ENCODE results near the gene KCNF1. TPM values are rescaled to one million over a fixed set of nuclear protein-coding genes. Genes with fewer than 3 reads are reported as not detected.

Gene KCNF1
- total RNA-seq, 4 donors from 2014 or later: not detected

DNA sequence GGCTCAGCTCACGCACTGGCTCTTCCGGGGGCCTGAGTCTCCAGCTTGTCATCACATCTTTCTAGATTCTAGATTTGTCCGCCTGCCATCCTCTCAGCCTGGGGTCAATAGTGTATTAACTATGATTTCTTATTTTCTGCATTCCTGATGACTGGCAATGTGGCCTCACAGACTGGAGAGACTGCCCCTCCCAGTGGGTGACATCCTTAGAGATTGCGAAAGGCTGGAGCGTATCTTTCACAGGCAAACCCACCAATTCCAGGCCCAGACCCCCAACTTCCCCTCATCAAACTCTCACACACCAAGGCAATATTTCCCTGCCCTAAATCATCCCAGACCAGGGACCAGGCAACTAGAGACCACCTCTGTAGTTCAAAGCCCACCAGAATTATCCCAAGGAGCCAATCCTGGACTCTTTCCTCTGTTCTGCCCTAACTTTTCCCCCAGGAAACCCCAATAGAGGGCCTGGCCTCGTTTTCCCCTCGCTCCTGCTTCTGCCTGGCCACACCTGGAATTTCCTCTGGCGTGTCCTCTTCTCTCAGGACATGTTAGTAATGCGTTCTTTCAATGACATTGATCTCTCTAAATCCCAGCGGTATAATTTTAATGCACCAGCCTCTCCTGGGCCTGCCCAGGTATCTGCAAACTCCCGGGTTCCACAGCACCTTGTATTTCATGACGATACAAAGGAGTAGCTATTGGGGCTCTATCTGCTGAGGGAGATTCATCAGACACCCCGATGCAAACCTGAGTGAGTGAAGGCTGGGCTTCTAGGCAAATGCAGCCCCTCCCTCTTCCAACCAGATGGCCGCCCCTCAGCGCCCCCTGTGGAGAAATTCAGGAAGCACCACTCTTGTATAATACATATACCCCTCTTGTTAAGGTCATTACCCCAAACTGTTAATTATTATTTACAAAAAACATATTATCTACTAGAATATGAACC, 2.4 kb upstream of the KCNF1 start:
- Histone ChIP-seq H3K4me3 (no peak overlapping the region), H3K9me3 (no peaks in the 10 kb centered on the region), H3K27ac (no peak overlapping the region), H3K27me3 (peaks cover 35% of the 10 kb centered on the region), H3K4me1 (peaks cover 10% of the 10 kb centered on the region), H3K36me3 (no peaks in the 10 kb centered on the region)
- TF ChIP-seq EP300 (IDR thresholded peaks at IDR 0.05) (no peak), POLR2A (IDR thresholded peaks at IDR 0.05) (no peak), POLR2AphosphoS5 (IDR thresholded peaks at IDR 0.05) (no peak)
- TF ChIP-seq, protein P1, sequence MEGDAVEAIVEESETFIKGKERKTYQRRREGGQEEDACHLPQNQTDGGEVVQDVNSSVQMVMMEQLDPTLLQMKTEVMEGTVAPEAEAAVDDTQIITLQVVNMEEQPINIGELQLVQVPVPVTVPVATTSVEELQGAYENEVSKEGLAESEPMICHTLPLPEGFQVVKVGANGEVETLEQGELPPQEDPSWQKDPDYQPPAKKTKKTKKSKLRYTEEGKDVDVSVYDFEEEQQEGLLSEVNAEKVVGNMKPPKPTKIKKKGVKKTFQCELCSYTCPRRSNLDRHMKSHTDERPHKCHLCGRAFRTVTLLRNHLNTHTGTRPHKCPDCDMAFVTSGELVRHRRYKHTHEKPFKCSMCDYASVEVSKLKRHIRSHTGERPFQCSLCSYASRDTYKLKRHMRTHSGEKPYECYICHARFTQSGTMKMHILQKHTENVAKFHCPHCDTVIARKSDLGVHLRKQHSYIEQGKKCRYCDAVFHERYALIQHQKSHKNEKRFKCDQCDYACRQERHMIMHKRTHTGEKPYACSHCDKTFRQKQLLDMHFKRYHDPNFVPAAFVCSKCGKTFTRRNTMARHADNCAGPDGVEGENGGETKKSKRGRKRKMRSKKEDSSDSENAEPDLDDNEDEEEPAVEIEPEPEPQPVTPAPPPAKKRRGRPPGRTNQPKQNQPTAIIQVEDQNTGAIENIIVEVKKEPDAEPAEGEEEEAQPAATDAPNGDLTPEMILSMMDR (IDR thresholded peaks at IDR 0.05): no peak
- WGBS: 66% methylated on average over 15 of the region's 15 CpGs
- peak in 1 of 2 donors; percentile 52 for DNase-seq (ENCODE audit: low spot score in 2 of 2)

DNA sequence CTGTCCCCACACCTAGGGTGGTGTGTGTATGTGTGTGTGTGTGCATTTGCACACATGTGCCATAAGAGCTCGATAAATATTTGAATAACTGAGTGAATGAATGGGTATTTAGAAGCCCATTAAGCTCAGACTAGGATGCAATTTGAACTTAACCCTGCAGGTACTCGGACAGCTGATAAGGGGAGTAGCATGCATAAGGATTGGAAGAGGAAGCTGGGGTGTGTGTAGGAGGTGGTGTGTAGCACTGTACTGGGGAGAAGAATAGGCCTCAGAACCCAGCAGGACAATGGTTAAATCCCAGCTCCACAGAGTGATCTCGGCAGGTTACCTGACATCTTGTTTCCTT, 1.8 kb upstream of the KCNF1 start:
- DNase-seq (ENCODE audit: low spot score in 2 of 2): no peak
- Histone ChIP-seq H3K36me3 (no peaks in the 10 kb centered on the region), H3K27me3 (peaks cover 41% of the 10 kb centered on the region), H3K4me1 (peaks cover 10% of the 10 kb centered on the region), H3K9me3 (no peaks in the 10 kb centered on the region), H3K27ac (no peak overlapping the region), H3K4me3 (no peak overlapping the region)
- TF ChIP-seq EP300 (IDR thresholded peaks at IDR 0.05): no peak
- TF ChIP-seq POLR2AphosphoS5 (IDR thresholded peaks at IDR 0.05): no peak
- no peak for TF ChIP-seq POLR2A (IDR thresholded peaks at IDR 0.05)
- TF ChIP-seq, protein P1 (IDR thresholded peaks at IDR 0.05): no peak
- 66% methylated on average over 3 of the region's 3 CpGs for WGBS

GRCh38 chr2:10910625-10911024, 1.1 kb upstream of the KCNF1 start:
- Histone ChIP-seq H3K4me1 (peaks cover 10% of the 10 kb centered on the region), H3K27ac (no peak overlapping the region), H3K9me3 (no peaks in the 10 kb centered on the region), H3K36me3 (no peaks in the 10 kb centered on the region), H3K27me3 (peaks cover 47% of the 10 kb centered on the region), H3K4me3 (no peak overlapping the region)
- no peak for TF ChIP-seq EP300 (IDR thresholded peaks at IDR 0.05)
- WGBS: 83% methylated on average over 11 of the region's 11 CpGs
- peak in 1 of 2 donors; percentile 34 for DNase-seq (ENCODE audit: low spot score in 2 of 2)

DNA sequence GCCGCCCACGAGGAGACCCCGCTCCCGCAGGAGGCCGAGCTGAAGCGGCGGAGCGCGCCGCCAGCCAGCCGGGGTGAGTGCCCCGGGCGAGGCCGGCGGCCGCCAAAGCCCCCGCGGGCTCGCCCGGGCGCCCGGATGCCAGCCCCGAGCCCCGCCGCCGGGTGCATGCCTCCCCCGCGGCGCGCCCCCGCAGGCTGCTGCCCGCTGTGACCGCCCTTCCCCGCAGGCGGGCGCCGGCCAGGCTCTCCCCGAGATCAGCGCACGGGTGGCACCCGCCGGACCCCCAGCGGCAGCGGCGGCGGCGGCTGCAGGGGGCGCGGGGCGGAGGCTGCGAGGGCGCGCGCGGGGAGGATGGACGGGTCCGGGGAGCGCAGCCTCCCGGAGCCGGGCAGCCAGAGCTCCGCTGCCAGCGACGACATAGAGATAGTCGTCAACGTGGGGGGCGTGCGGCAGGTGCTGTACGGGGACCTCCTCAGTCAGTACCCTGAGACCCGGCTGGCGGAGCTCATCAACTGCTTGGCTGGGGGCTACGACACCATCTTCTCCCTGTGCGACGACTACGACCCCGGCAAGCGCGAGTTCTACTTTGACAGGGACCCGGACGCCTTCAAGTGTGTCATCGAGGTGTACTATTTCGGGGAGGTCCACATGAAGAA, 470 bp downstream of the KCNF1 start:
- Histone ChIP-seq H3K9me3 (no peaks in the 10 kb centered on the region), H3K27me3 (peaks cover 54% of the 10 kb centered on the region), H3K4me1 (peaks cover 10% of the 10 kb centered on the region), H3K27ac (no peak overlapping the region), H3K4me3 (peak overlapping the region; percentile 44), H3K36me3 (no peaks in the 10 kb centered on the region)
- 23% methylated on average over 26 of the region's 81 CpGs for WGBS
- TF ChIP-seq, protein P1 (IDR thresholded peaks at IDR 0.05): no peak
- TF ChIP-seq POLR2AphosphoS5 (IDR thresholded peaks at IDR 0.05) (no peak), POLR2A (IDR thresholded peaks at IDR 0.05) (no peak), EP300 (IDR thresholded peaks at IDR 0.05) (no peak)
- peak in 1 of 2 donors; percentile 74 for DNase-seq (ENCODE audit: low spot score in 2 of 2)

DNA sequence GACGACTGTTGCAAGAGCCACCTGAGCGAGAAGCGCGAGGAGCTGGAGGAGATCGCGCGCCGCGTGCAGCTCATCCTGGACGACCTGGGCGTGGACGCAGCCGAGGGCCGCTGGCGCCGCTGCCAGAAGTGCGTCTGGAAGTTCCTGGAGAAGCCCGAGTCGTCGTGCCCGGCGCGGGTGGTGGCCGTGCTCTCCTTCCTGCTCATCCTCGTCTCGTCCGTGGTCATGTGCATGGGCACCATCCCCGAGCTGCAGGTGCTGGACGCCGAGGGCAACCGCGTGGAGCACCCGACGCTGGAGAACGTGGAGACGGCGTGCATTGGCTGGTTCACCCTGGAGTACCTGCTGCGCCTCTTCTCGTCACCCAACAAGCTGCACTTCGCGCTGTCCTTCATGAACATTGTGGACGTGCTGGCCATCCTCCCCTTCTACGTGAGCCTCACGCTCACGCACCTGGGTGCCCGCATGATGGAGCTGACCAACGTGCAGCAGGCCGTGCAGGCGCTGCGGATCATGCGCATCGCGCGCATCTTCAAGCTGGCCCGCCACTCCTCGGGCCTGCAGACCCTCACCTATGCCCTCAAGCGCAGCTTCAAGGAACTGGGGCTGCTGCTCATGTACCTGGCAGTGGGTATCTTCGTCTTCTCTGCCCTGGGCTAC, 1.2 kb downstream of the KCNF1 start:
- Histone ChIP-seq H3K27ac (no peak overlapping the region), H3K27me3 (peaks cover 54% of the 10 kb centered on the region)

More for the DNA sequence above, 1.2 kb downstream of the KCNF1 start:
- peaks cover 10% of the 10 kb centered on the region for H3K4me1 ChIP-seq
- H3K36me3 ChIP-seq: no peaks in the 10 kb centered on the region
- peak in 1 of 2 donors; percentile 73 for DNase-seq (ENCODE audit: low spot score in 2 of 2)
- no peaks in the 10 kb centered on the region for H3K9me3 ChIP-seq
- WGBS: 85% methylated on average over 57 of the region's 58 CpGs
- TF ChIP-seq POLR2AphosphoS5 (IDR thresholded peaks at IDR 0.05): no peak
- TF ChIP-seq POLR2A (IDR thresholded peaks at IDR 0.05): no peak
- TF ChIP-seq, protein P1 (IDR thresholded peaks at IDR 0.05): no peak
- TF ChIP-seq EP300 (IDR thresholded peaks at IDR 0.05): no peak
- H3K4me3 ChIP-seq: no peak overlapping the region
